HG03280 (cell line): ENCODE data around the gene PMPCB.

Experiments used
- ATAC-seq: cut with Tn5 transposase; IDR thresholded peaks from one replicate; pipeline ENCODE4 v1.9.1; 2021; ENCODE audit warnings: mild to moderate bottlenecking, moderate library complexity; ENCODE audit not compliant: unreplicated experiment

The PMPCB gene

GRCh38 chr7:103325744-103326143 is 28.5 kb downstream of the PMPCB start:
- ATAC-seq = no peak

GRCh38 chr7:103336761-103337160 is 39.5 kb downstream of the PMPCB start:
- ATAC-seq = no peak

- no peak for ATAC-seq
These were observed 41.6 kb downstream of the PMPCB start for GRCh38 chr7:103338864-103339263.

- ATAC-seq = no peak
These were observed 44.2 kb downstream of the PMPCB start for GRCh38 chr7:103341466-103341865.

GRCh38 chr7:103343332-103343731 is 46.1 kb downstream of the PMPCB start:
- no peak for ATAC-seq

- peak; percentile 9 for ATAC-seq
These were observed 46.7 kb downstream of the PMPCB start for GRCh38 chr7:103343758-103344452.

GRCh38 chr7:103344453-103345149 is 47.4 kb downstream of the PMPCB start, which contains the start of gene DNAJC2:
Gene DNAJC2 (minus strand): TSS chr7:103344767. CDS start chr7:103344622, 145 bp downstream.
- ATAC-seq = peak; percentile 76

- no peak for ATAC-seq
These were observed 49.2 kb downstream of the PMPCB start for GRCh38 chr7:103346396-103346795.

- peak; percentile 65 for ATAC-seq
These were observed 50.5 kb downstream of the PMPCB start, which contains the start of gene PSMC2 for GRCh38 chr7:103347507-103348267. Gene PSMC2 (plus strand): TSS chr7:103347643. CDS start chr7:103347712, 69 bp downstream.

GRCh38 chr7:103348452-103348851 is 51.2 kb downstream of the PMPCB start:
- no peak for ATAC-seq

GRCh38 chr7:103348959-103349358 is 51.7 kb downstream of the PMPCB start:
- no peak for ATAC-seq

GRCh38 chr7:103349805-103350204 is 52.6 kb downstream of the PMPCB start:
- ATAC-seq = no peak
